Urothelium cell line (cell line): ENCODE data around the gene PKNOX2.

Experiments
- DNase-seq: peaks from one replicate; pipeline ENCODE4 v3.0.0; 2011; ENCODE audit warnings: low spot score, mixed read lengths
- FAIRE-seq: peaks from 2 replicates; lab custom pipeline; 2011; peaks lifted over from hg19 to GRCh38; lab: Jason Lieb, UNC

Gene PKNOX2

GRCh38 chr11:125280646-125281045, 116.1 kb downstream of the PKNOX2 start:
- FAIRE-seq (no peak), DNase-seq (no peak)

DNA sequence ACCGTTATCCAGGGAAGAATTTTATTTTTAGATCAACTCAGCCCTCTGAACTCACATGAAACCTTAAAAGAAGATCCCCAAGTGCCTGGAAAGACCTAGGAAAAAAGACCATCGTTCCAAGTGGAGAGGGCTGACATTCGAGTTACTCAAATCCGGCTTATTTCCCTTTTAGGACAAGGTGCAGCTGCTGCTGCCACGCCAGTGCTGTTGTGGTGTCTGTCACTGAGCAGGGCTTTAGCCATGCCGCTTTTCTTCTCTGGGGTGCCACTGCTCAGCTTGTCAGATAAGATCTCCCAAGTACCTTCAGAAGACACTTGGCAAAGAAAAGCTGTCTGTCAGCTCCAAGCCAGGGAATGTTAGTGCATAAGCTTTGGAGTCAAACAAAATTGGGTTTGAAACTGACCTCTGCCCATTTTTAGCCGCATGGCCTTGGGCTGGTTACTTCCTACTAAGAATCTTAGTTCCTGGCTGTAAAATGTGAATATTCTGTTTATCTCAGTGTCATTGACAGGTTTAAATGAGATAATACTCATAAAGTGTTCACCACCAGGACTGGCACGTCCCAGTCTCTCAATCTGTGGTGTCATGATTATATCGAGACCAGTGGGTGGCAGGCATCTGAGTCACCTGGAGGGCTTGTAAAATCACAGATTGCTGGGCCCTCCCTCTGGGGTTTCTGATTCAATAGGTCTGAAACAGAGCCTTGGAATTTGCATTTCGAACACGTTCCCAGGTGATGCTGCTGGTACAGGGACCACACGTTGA, 117.5 kb downstream of the PKNOX2 start:
- peak; percentile 11 for DNase-seq
- no peak for FAIRE-seq

- FAIRE-seq, result no peak
- no peak for DNase-seq
Observed at GRCh38 chr11:125282596-125282914, 118.0 kb downstream of the PKNOX2 start.

DNA sequence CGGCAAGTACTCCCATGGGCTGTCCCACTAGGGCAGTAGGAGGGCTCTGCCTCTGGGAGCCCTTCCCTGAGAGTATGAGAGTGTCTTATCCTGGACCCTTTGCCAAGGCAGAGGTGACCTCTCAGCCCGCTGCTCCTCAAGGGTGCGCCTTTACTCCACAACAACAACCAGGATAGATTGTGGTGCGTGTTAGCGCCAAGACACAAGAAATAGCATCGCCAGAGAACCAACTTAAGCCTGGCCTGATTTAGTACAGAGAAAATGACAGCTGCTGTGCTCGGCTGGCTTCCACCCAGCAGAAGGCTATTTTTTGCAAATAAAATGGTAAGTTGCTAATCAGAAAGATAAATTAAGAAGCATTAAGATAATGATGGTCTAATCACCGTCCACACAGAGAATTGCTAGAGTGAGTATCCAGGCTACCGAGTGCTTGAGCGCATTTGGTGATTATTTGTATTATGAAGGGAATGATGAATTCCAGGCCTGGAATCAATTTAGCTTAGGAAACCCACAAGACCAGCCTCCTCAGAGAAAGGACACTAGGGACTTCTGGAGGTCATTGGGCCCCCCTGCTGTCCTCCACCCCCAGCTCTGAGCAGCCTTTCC, 119.8 kb downstream of the PKNOX2 start:
- FAIRE-seq (no peak), DNase-seq (no peak)

GRCh38 chr11:125285844-125286243, 121.3 kb downstream of the PKNOX2 start:
- no peak for DNase-seq
- no peak for FAIRE-seq

DNA sequence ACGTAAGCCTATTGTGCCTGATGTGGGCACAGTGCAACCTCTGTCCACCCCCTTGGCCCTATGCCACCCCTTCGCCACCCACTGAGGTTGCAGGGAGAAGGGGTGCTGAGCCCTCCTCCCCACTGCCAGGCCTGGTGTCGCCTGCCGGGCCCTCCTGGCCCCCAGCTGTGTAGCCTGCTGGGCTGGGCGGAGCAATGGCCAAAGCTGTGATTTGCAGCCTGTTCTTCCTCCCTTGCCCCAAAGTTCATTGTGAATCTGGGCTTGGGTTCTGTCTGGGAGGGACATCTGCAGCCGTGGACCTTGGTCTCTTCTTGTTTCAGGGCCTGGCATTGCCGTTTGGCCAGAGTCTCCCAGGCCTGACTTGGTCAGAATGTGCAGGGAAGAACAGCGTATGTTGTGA, 121.9 kb downstream of the PKNOX2 start:
- DNase-seq, result no peak
- FAIRE-seq, result no peak

DNA sequence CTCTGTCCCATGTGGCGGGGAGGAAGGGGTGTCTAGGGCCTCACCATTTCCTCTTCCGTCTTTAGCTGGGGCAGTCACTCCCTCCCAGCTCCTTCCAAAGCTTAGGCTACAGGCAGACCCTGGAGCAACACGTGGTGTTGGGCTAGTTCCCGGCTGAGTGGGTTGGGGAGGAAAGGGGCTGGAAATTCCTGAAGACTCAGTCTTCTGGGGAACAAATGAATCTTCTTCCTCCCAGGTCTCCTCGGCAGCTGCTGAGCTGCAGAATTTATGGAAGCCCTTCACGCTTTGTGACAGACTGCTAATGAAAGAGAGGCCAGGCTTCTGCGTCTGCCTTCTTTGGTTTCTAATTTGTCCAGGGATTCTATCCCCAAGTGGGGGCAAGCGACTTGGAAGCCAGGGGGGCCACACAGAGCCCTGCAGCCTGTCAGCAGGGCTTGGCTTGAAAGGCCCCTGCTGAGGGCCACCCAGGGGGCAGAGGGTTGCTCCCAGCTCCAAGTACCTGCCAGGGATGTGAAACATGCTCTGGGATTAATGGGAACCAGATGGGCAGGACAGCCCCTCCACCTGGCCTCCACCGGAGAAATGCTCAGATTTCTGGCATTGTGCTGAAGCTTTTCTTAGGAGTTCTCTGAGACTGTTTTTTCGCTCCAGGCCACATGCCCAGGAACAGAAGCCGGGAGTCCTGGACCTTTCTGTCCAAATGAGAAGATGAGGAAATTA, 123.1 kb downstream of the PKNOX2 start:
- FAIRE-seq, result no peak
- DNase-seq, result no peak

DNA sequence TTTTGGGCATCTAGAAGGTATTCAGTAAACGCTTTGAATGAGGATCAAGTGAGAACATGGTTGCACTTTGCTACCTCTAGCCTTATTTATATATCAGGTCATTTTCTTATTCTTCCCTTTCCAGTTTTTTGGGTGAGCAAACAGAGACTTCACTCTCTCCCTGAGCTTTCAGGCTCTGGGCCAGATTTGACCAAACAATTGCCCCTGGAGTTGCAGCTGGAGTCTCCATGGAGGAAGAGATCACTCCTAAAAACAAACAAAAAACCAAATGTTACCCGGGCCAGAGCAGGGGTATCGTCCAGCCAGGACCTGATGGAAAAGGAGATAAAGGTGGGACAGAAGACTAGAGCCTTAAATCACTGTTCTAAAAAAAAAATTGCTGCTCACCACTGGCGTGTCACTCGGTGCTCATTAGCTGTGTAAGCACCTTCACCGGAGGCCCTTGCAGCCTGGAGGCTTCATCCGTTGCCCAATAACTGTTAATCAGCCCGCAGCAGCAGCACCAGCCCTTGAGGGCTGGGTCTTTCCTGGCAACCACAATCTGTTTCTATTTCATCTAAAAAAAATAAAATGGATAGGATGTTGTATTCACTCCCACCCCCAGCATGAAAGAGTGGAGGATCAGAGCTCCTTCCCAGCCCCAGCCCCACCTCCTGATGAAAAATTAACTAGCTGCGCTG, 125.0 kb downstream of the PKNOX2 start:
- FAIRE-seq, result no peak

GRCh38 chr11:125290263-125290662, 125.7 kb downstream of the PKNOX2 start:
- DNase-seq, result no peak
- FAIRE-seq, result no peak

More for the DNA sequence above, 125.0 kb downstream of the PKNOX2 start:
- DNase-seq, result no peak

- FAIRE-seq (no peak), DNase-seq (no peak)
Observed at GRCh38 chr11:125292100-125292499, 127.5 kb downstream of the PKNOX2 start.

DNA sequence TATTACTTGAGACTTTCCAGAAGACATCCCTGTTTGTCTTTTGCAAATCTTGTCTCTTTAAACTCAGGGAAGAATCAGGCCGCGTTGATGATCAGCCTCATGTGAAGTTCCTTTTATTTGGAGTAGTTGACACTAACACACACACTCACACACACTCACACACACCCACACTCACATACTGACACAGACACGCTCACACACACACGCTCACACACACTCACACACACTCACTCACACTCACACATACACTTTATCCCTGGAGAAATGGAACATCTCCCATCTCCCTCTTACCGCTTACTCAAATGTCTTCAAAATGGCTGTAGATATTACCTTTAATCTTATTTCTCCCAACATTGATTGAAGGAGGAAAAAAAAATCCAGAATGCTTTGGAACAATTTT, 129.0 kb downstream of the PKNOX2 start:
- FAIRE-seq, result no peak
- no peak for DNase-seq

- DNase-seq (no peak), FAIRE-seq (no peak)
Observed at GRCh38 chr11:125295931-125296330, 131.4 kb downstream of the PKNOX2 start.

GRCh38 chr11:125297346-125297915, 132.9 kb downstream of the PKNOX2 start:
- FAIRE-seq (no peak), DNase-seq (no peak)

DNA sequence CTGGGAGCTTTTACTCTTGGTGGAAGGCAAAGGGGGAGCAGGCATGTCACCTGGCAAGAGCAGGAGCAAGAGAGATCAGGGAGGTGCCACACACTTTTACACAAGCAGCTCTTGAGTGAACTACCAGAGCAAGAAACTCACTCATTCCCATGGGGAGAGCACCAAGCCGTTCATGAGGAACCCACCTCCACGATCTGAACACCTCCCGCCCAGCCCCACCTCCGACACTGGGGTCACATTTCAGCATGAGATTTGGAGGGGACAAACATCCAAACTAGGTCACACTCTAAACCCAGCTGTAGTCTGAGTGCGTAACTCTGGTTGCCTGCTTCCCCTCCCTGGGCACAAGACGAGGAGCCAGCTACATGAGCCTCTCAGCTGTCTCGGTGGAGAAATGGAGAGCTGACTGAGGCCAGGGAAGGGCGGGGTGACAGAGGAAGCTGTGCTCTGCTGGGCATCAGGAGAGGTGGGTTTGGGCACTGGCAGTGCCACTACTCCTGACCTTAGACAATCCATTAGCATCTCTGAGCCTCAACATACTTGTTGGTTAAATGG, 134.6 kb downstream of the PKNOX2 start:
- no peak for FAIRE-seq
- DNase-seq, result no peak

- DNase-seq (no peak), FAIRE-seq (no peak)
Observed at GRCh38 chr11:125299821-125300220, 135.3 kb downstream of the PKNOX2 start.

DNA sequence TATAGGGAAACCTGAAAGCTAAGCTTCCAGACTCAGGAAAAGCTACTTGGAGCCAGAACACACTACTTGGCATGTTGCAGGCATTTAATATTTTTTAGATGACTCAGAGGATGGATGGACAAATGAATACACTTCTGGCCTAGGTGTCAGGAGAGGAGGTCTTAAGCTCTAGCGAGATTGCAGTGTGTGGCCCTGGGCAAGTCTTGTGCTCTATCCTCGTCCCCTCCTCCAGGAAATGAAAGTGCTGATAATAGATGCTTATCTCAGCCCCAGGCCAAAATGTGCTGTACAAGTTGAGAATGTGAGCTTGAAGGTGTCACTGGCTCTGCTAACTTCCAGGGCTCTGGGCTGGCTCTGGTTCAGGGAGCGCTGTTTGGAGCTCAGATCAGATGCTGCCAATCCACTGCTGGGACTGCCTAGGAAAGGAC, 136.3 kb downstream of the PKNOX2 start:
- DNase-seq (peak; percentile 60), FAIRE-seq (no peak)

GRCh38 chr11:125301346-125301745, 136.8 kb downstream of the PKNOX2 start:
- no peak for DNase-seq
- no peak for FAIRE-seq

DNA sequence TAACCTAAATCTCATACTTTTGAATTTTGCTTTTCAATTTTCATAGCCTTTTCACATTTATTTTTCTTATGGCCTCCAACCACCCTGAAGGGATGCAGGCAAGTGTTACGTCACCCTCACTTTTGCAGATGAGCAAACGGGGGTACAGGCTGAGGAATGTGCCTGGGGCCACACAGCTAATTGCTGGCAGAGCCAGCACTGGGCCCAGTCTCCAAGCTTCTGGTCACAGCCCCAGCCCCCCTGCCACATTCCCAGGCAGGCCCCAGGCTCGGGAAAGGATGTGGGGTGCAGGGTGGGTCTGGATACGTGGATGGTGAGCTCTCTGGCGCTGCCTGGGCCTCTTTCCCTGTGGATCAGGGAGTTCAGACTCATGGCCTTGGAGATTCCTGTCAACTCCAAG, 138.6 kb downstream of the PKNOX2 start:
- no peak for DNase-seq
- FAIRE-seq, result no peak

DNA sequence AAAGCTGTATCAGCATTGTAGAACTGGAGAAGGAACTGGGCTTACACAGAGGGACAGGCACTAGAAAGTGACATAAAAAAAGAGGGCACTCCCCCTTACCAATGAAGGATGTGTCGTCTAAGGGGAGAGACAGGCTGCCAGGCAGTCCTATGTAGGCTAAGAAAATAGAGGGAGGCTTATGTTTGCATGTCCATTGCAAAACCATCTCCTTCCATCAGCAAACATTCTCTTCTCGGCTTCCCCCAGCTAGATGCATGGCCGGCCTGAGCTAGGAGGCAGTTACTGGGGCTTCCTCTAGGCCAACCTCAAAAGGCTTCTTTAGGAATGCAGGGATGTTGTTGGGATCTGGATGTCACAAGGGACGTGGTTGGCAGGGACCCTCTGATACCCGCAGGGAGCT, 139.1 kb downstream of the PKNOX2 start:
- DNase-seq, result no peak
- FAIRE-seq, result no peak

GRCh38 chr11:125304136-125304535, 139.6 kb downstream of the PKNOX2 start:
- no peak for FAIRE-seq
- DNase-seq, result no peak

GRCh38 chr11:125304876-125305275, 140.3 kb downstream of the PKNOX2 start:
- DNase-seq (no peak), FAIRE-seq (no peak)
